Neural progenitor cell (in vitro differentiated cells): Measurements from ENCODE around the gene RELN. TPM values are rescaled to one million over a fixed set of nuclear protein-coding genes. Genes with fewer than 3 reads are reported as not detected.

ENCODE experiments used
- DNase-seq: peaks from one replicate; pipeline ENCODE4 v3.0.0-alpha.2; 2016; ENCODE audit warnings: low spot score
- H2AFZ ChIP-seq: fragments of 200-600 bp; sonication (generic); replicated peaks from 2 replicates; pipeline ENCODE4 v1.6.1; 2016; ENCODE audit warnings: antibody characterized with exemption
- H3F3A ChIP-seq: fragments of 200-600 bp; sonication (generic); 2 replicates; pipeline ENCODE4 v1.6.1; 2016; ENCODE audit warnings: antibody characterized with exemption, low read depth
- H3K27ac ChIP-seq: fragments of 200-600 bp; sonication (generic); 2 replicates; pipeline ENCODE4 v1.5.1; 2016; ENCODE audit warnings: mild to moderate bottlenecking
- H3K27me3 ChIP-seq: fragments of 200-600 bp; sonication (generic); 2 replicates; pipeline ENCODE4 v1.6.1; 2016; ENCODE audit warnings: mild to moderate bottlenecking, moderate library complexity
- H3K36me3 ChIP-seq: fragments of 200-600 bp; sonication (generic); 2 replicates; pipeline ENCODE4 v1.5.1; 2016
- H3K4me1 ChIP-seq: fragments of 200-600 bp; sonication (generic); 2 replicates; pipeline ENCODE4 v1.6.1; 2016; ENCODE audit warnings: mixed run types
- H3K4me2 ChIP-seq: fragments of 200-600 bp; sonication (generic); 2 replicates; pipeline ENCODE4 v1.6.1; 2016
- H3K4me3 ChIP-seq: fragments of 200-600 bp; sonication (generic); 2 replicates; pipeline ENCODE4 v1.5.1; 2016
- H3K79me2 ChIP-seq: fragments of 200-600 bp; sonication (generic); 2 replicates; pipeline ENCODE4 v1.6.1; 2016; ENCODE audit warnings: low read depth
- H3K9ac ChIP-seq: fragments of 200-600 bp; sonication (generic); 2 replicates; pipeline ENCODE4 v1.6.1; 2016
- H3K9me3 ChIP-seq: fragments of 200-600 bp; sonication (generic); 2 replicates; pipeline ENCODE4 v1.5.1; 2016; ENCODE audit warnings: low read depth
- H4K20me1 ChIP-seq: fragments of 200-600 bp; sonication (generic); 2 replicates; pipeline ENCODE4 v1.6.1; 2016; ENCODE audit warnings: low read depth
- H3K27ac Mint-ChIP-seq: 3 replicates; pipeline ENCODE4 v1.8.0; 2021; ENCODE audit warnings: mixed read lengths
- H3K27me3 Mint-ChIP-seq: 2 replicates; pipeline ENCODE4 v1.8.0; 2022; ENCODE audit warnings: low read depth, mild to moderate bottlenecking, inconsistent platforms, moderate library complexity, mixed read lengths; ENCODE audit not compliant: insufficient read depth
- H3K36me3 Mint-ChIP-seq: 3 replicates; pipeline ENCODE4 v1.8.0; 2021; ENCODE audit warnings: mixed read lengths
- H3K4me1 Mint-ChIP-seq: 3 replicates; pipeline ENCODE4 v1.8.0; 2021; ENCODE audit warnings: mixed read lengths
- H3K4me3 Mint-ChIP-seq: 3 replicates; pipeline ENCODE4 v1.8.0; 2021; ENCODE audit warnings: mild to moderate bottlenecking, moderate library complexity, mixed read lengths
- H3K9me3 Mint-ChIP-seq: 3 replicates; pipeline ENCODE4 v1.8.0; 2020; ENCODE audit warnings: mixed read lengths
- CTCF ChIP-seq: fragments of 200-600 bp; sonication (generic); IDR thresholded peaks from 2 replicates; pipeline ENCODE4 v1.5.1; 2017; ENCODE audit warnings: antibody characterized with exemption, mild to moderate bottlenecking
- EZH2 ChIP-seq: fragments of 200-600 bp; sonication (generic); IDR thresholded peaks from 2 replicates; pipeline ENCODE4 v1.6.1; 2017; ENCODE audit warnings: antibody characterized with exemption, mild to moderate bottlenecking, moderate library complexity
- EZH2phosphoT487 ChIP-seq: fragments of 200-600 bp; sonication (generic); IDR thresholded peaks from 2 replicates; pipeline ENCODE4 v1.6.1; 2017; ENCODE audit warnings: antibody characterized with exemption
- total RNA-seq: library from RNA; depleted of rRNA; stranded (reverse); fragments of >200 nt; gene quantifications from 2 replicates; pipeline ENCODE4 v1.2.3, GENCODE V29; 2015; ENCODE audit warnings: low replicate concordance

RELN gene
- total RNA-seq, 1 donor from 2014 or later, result 0.02 TPM

- H3K9ac ChIP-seq, result no peak overlapping the region
- no peak overlapping the region for H2AFZ ChIP-seq
- H3K4me3 Mint-ChIP-seq, result no peak overlapping the region
- no peak overlapping the region for H3K27ac Mint-ChIP-seq
- H3K9me3 ChIP-seq, result no peaks in the 10 kb centered on the region
- H3K27me3 Mint-ChIP-seq, result peaks cover 15% of the 10 kb centered on the region
- no peaks in the 10 kb centered on the region for H3K36me3 ChIP-seq
- peak overlapping the region; percentile 59 for H3K4me2 ChIP-seq
- no peak for DNase-seq
- H3K4me1 ChIP-seq, result peaks cover 23% of the 10 kb centered on the region
- no peaks in the 10 kb centered on the region for H3K9me3 Mint-ChIP-seq
- no peaks in the 10 kb centered on the region for H3K36me3 Mint-ChIP-seq
- no peaks in the 10 kb centered on the region for H3K27me3 ChIP-seq
- no peaks in the 10 kb centered on the region for H3K79me2 ChIP-seq
- no peak overlapping the region for H3K4me3 ChIP-seq
- H3K27ac ChIP-seq, result no peak overlapping the region
- no peaks in the 10 kb centered on the region for H4K20me1 ChIP-seq
- no peak for TF ChIP-seq EZH2
- peaks cover 5% of the 10 kb centered on the region for H3F3A ChIP-seq
- H3K4me1 Mint-ChIP-seq, result peaks cover 40% of the 10 kb centered on the region
These were observed 222.8 kb downstream of the RELN start for GRCh38 chr7:103766660-103767059.

- Histone ChIP-seq H3K27ac (no peak overlapping the region), H3K4me1 (peaks cover 23% of the 10 kb centered on the region)
- TF ChIP-seq EZH2 (no peak), CTCF (no peak), EZH2phosphoT487 (peak; percentile 53)
These were observed 223.6 kb downstream of the RELN start for GRCh38 chr7:103765901-103766300.

GRCh38 chr7:103764901-103765300 is 224.6 kb downstream of the RELN start:
- Histone ChIP-seq H3K36me3 (no peaks in the 10 kb centered on the region), H3K4me1 (peaks cover 23% of the 10 kb centered on the region), H3K27me3 (no peaks in the 10 kb centered on the region), H3K9ac (no peak overlapping the region), H2AFZ (no peak overlapping the region), H3K27ac (no peak overlapping the region), H3K4me3 (no peak overlapping the region), H4K20me1 (no peaks in the 10 kb centered on the region), H3K9me3 (no peaks in the 10 kb centered on the region), H3K79me2 (no peaks in the 10 kb centered on the region), H3F3A (peaks cover 5% of the 10 kb centered on the region), H3K4me2 (peak overlapping the region; percentile 59)
- peaks cover 12% of the 10 kb centered on the region for H3K27me3 Mint-ChIP-seq
- peaks cover 35% of the 10 kb centered on the region for H3K4me1 Mint-ChIP-seq
- DNase-seq, result peak; percentile 28
- peak overlapping the region; percentile 47 for H3K27ac Mint-ChIP-seq
- H3K9me3 Mint-ChIP-seq, result no peaks in the 10 kb centered on the region
- no peak overlapping the region for H3K4me3 Mint-ChIP-seq
- H3K36me3 Mint-ChIP-seq, result no peaks in the 10 kb centered on the region
- no peak for TF ChIP-seq EZH2
- TF ChIP-seq CTCF, result no peak
- no peak for TF ChIP-seq EZH2phosphoT487

More at GRCh38 chr7:103765901-103766300, 223.6 kb downstream of the RELN start:
- Mint-ChIP-seq H3K4me3 (no peak overlapping the region), H3K4me1 (peaks cover 35% of the 10 kb centered on the region), H3K36me3 (no peaks in the 10 kb centered on the region), H3K9me3 (no peaks in the 10 kb centered on the region), H3K27ac (no peak overlapping the region), H3K27me3 (peaks cover 12% of the 10 kb centered on the region)
- Histone ChIP-seq H3K9ac (no peak overlapping the region), H2AFZ (no peak overlapping the region), H3K9me3 (no peaks in the 10 kb centered on the region), H3K4me2 (peak overlapping the region; percentile 59), H3K27me3 (no peaks in the 10 kb centered on the region), H4K20me1 (no peaks in the 10 kb centered on the region), H3K79me2 (no peaks in the 10 kb centered on the region), H3K36me3 (no peaks in the 10 kb centered on the region), H3F3A (peaks cover 5% of the 10 kb centered on the region), H3K4me3 (no peak overlapping the region)
- peak; percentile 82 for DNase-seq

- H3K27ac ChIP-seq, result no peak overlapping the region
- Mint-ChIP-seq H3K4me3 (no peak overlapping the region), H3K4me1 (peaks cover 24% of the 10 kb centered on the region), H3K27me3 (peaks cover 10% of the 10 kb centered on the region), H3K9me3 (no peaks in the 10 kb centered on the region), H3K36me3 (no peaks in the 10 kb centered on the region), H3K27ac (no peak overlapping the region)
- no peaks in the 10 kb centered on the region for H4K20me1 ChIP-seq
- no peak for TF ChIP-seq EZH2
- no peak for TF ChIP-seq CTCF
- no peak for TF ChIP-seq EZH2phosphoT487
- H3K4me3 ChIP-seq, result no peak overlapping the region
- no peaks in the 10 kb centered on the region for H3K36me3 ChIP-seq
- no peak overlapping the region for H2AFZ ChIP-seq
- no peak overlapping the region for H3K9ac ChIP-seq
- peaks cover 20% of the 10 kb centered on the region for H3K4me1 ChIP-seq
- H3K4me2 ChIP-seq, result no peak overlapping the region
- no peak for DNase-seq
- no peaks in the 10 kb centered on the region for H3K9me3 ChIP-seq
- H3K79me2 ChIP-seq, result no peaks in the 10 kb centered on the region
- no peaks in the 10 kb centered on the region for H3K27me3 ChIP-seq
- peaks cover 5% of the 10 kb centered on the region for H3F3A ChIP-seq
These were observed 226.6 kb downstream of the RELN start for GRCh38 chr7:103762877-103763276.
